Jurkat, Clone E6-1 (cell line): ENCODE measurements around the gene MRTFA.
"Not testable (repeated sequence)": the region's sequence is repeated elsewhere in the genome, so short reads cannot be mapped to it uniquely, and the experiment has no call there.

ENCODE experiments used
- DNase-seq: peaks from one replicate; pipeline ENCODE4 v3.0.0-alpha.2; 2011; ENCODE audit warnings: low read depth, low spot score
- H3K4me3 ChIP-seq: 2 replicates; pipeline ENCODE4 v1.5.1; 2011; ENCODE audit warnings: mild to moderate bottlenecking, low read length, control low read depth, moderate library complexity

MRTFA gene

DNA sequence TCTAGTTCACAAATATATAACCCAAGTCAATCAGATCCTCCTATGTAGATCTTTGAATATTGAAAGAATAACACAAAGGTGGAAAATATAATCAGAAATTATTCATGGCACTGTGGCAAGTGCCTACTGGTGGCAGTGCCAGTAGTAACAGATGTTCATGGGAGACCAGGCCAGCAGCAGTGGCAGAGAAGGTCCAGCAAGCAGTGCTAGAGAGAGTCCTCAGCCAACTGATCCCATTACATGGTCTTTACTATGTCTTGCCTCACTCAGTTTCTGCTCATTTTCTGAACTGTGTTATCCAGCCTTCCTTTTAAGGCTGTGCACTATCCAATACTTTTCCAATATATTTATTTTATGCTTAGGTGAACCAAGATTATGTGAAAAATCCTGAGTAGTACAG is 124.9 kb downstream of the MRTFA start:
- no peak for DNase-seq
- no peak overlapping the region for H3K4me3 ChIP-seq

DNA sequence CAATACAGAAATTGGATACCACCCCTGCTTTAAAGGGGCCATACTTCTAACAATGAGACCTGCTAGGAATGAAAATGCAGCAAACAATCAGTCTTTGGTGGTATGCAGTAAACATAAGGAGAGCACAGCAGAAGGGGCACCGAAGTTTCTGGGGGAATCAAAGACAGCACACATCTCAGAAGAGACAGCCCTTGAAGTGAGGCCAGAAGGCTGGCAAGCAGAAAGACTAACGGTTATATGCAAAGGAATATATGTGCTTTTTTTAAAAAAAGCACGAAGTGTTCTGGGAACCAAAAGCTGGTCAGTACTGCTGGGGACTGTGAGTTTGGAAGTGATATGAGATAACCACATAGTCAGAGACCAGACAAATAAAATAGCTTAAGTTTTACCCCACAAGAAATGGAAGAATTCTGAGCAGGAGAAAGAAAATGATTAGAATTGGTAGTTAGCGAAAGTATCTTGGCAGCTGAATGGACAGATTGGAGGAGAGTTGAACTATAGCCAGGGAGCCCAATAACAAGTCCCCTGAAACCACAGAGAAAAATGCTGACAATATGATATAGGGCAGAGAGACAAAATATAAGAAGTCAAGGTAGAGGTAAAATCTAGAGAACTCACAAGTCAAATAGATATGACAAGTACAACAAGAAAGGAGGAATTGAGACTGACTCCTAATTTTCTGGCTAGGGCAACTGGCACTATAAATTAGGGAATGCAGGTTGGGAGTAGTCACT is 125.7 kb downstream of the MRTFA start:
- no peak overlapping the region for H3K4me3 ChIP-seq
- DNase-seq = no peak

DNA sequence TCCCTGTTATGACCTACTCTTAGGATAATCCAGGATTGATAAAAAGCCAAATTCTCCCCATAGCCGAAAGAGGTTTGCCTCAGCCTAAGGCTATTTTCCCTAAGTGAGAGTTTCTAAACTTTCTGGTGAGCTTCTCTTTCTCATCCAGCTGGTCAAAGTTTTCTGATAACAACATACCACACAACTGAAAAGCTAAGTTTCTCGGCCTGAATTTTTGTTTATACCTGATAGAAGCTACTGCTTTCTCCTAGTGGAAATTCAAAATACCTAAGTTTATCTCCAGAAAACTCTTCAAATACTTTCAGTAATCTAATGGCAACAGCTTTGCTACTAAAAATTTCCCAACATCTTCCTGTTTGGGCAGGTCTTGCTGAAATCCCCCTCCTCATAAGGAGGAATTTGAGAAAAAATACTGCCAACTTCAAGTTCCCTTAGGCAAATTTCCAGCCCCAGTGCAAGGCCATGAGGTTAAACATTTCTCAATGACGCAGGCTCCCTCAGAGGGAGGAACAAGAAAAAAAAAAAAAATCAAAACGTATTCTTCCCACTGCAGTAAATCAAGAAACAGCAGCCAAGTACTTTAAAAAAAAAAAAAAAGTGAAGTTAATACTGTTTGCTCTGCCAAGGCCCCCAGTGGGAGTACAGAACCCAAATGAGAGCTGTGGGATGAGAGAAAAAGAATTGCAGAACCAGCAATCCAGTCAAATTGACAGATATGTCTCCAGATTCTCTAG is 127.0 kb downstream of the MRTFA start:
- H3K4me3 ChIP-seq = no peak overlapping the region
- DNase-seq = no peak

DNA sequence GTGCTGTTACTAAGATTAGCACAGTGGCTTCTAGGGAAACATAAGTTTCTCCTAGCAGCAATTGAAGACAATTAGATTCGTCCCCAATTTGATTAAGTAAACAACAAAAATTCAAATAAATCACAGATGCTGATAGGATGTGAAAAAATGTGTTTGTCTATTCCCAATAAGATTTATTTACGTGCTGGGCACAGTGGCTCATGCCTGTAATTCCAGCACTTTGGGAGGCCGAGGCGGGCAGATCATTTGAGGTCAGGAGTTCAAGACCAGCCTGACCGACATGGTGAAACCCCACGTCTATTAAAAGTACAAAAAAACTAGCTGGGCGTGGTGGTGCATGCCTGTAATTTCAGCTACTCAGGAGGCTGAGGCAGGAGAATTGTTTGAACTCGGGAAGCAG is 128.5 kb downstream of the MRTFA start:
- not testable (repeated sequence) for DNase-seq

DNA sequence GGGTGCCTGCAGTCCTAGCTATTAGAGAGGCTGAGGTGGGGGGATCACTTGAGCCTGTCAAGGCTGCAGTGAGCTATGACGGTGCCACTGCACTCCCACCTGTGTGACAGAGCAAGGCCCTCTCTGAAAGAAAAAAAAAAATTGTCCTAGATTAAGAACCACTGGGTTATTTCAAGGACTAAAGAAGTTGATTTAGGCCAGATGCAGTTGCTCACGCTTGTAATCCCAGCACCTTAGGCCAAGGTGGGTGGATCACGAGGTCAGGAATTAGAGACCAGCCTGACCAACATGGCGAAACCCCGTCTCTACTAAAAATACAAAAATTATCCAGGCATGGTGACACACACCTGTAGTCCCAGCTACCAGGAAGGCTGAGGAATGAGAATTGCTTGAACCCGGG is 129.0 kb downstream of the MRTFA start:
- DNase-seq = no peak
- H3K4me3 ChIP-seq = no peak overlapping the region

More for the DNA sequence above, 128.5 kb downstream of the MRTFA start:
- H3K4me3 ChIP-seq = not testable (repeated sequence)

DNA sequence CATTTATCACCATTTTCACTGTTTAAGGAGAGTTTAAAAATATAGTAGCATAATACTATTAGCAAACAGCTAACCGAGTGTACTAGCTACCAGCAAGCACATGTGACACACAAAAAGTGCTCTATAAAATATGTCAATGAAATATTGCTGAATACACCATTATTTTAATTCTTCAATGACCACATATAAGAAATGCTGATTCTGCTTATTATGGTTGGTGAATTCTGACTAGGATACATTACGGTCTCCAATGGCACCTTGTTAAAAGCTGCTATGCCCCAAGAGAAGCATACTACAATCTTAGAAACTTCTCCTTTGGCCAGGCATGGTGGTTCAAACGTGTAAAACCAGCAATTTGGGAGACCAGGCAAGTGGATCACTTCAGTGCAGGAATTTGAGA is 129.8 kb downstream of the MRTFA start:
- no peak for DNase-seq
- H3K4me3 ChIP-seq = no peak overlapping the region

DNA sequence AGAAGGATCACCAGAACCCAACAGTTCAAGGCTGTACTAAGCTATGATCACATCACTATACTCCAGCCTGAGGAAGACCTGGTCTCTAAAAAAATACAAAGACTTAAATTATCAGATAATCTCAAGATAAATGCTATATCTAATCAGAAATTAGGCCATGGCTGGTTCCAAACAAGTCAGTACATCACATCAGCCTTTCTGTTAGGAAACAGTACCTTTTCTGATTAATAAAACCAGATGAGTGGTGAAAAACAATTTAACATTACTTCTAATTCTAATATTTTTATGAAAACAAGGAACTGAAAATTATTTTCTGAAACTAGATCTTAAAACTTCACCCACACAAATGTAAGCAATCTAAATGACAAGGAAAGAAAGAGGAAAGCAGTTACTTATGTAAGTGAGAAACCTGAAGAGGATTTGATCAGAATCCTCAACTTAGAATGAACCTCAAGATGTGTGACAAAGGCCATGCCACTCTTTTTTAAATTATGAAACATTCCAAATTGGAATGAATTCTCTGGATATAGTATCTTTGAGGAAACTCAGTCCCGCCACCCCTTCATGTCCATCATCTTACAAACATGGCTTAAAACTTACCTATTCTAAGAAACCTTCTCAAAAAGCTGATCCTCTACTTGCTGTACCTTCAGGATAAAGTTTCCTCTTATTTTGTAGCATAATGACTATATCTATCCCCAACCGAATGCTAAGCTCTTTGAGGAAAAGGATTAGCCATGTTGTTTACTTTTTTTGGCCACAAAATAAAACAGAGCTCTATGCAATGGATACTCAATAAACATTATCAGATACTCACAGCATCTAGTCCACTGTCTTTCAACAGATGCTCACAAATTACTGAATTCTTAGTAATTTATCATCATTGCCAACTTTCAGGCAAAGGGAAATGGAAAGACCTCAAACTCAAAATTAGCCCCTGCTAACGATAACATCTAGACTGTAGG is 132.0 kb downstream of the MRTFA start:
- no peak for DNase-seq
- H3K4me3 ChIP-seq = no peak overlapping the region

DNA sequence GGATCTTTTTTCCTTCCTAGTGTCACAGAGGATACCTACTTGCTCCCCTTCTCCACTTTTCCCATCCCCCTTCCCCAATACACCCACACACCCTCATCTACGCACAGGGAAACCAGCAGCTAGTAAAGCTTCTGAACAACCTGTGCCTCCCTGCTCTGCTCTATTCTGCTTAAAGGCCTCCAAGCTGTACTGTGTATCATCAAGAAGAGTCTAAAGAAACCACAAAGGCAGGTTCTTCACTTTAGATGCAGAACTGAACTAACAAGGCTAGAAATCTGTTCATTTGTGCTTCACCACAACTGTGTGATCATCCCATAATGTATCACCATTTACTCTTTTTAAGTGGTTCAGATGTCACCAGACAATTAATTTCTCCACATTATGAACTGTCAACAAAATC is 133.6 kb downstream of the MRTFA start:
- H3K4me3 ChIP-seq = no peak overlapping the region
- peak; percentile 19 for DNase-seq

DNA sequence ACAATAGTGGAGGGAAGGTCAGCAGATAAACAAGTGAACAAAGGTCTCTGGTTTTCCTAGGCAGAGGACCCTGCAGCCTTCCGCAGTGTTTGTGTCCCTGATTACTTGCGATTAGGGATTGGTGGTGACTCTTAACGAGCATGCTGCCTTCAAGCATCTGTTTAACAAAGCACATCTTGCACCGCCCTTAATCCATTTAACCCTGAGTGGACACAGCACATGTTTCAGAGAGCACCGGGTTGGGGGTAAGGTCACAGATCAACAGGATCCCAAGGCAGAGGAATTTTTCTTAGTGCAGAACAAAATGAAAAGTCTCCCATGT is 136.1 kb downstream of the MRTFA start:
- DNase-seq = not testable (repeated sequence)

DNA sequence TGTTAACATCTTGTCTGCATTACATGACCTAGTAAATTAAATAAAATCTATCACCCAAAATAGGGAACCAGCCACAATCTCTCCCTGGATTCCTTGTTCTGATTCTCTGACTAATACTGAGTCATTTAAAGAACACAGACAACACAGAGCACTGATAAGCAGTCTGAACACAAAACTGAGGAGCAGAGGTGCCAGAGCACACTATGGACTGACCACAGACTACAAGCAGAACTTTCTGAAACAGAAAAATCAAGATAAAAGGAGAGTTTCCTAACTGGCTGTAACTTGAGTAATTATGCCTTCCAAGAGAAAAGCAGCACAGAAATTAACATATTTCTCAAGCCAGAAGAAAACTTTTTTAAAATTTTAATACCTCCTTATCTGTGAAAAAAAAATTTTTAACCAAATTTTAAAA is 137.3 kb downstream of the MRTFA start:
- no peak for DNase-seq
- H3K4me3 ChIP-seq = no peak overlapping the region

More for the DNA sequence above, 136.1 kb downstream of the MRTFA start:
- H3K4me3 ChIP-seq = not testable (repeated sequence)

DNA sequence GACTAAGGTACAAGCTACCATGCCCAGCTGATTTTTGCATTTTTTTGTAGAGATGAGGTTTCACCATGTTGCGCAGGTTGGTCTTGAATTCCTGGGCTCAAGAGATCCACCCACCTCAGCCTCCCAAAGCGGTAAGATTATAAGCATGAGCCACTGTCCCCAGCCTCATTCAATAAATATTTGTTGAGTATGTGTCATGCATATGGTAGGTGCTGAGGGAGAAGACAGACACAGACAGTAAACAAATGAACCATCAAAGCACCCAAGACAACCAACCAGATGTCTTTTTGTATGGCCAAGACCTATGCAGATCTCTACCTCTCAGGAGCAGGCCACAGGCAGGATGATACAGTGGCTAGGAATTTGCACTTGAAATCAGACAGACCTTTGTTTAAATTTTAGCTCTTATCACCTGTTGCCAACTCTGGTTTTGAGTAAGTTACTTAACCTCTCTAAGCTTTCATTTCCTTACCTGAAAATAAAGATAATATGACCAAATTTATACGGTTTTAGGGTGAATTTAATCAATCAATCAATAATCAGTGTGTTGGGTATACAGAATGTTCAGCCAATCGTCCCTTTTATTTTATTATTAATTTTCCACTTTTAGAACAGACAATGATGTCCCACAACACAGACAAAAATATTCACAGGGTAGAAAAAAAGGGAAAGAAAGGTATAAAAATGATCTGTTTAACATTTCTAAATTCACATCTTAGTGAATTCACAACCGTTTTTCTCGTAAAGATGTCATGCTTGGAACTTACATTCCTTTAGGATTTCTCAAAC is 137.9 kb downstream of the MRTFA start:
- no peak for DNase-seq
- H3K4me3 ChIP-seq = no peak overlapping the region

DNA sequence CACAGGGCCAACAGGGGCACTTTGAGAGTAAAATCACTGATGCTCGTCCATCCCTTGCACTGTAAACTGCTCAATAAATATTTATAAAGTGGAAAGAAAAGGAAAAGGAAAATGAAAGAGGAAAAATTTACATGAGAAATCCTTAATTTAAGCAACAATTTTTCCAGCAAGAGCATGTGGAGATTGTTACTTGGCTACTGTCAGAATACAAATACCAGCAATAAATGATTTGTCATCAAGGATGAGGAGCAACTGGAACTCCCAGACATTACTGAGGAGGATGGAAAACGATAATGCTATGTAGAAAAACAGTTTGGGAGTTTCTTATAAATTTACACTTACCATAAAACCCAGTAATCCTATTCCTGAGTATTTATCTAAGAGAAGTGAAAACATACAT is 143.1 kb downstream of the MRTFA start:
- H3K4me3 ChIP-seq = no peak overlapping the region
- DNase-seq = no peak

DNA sequence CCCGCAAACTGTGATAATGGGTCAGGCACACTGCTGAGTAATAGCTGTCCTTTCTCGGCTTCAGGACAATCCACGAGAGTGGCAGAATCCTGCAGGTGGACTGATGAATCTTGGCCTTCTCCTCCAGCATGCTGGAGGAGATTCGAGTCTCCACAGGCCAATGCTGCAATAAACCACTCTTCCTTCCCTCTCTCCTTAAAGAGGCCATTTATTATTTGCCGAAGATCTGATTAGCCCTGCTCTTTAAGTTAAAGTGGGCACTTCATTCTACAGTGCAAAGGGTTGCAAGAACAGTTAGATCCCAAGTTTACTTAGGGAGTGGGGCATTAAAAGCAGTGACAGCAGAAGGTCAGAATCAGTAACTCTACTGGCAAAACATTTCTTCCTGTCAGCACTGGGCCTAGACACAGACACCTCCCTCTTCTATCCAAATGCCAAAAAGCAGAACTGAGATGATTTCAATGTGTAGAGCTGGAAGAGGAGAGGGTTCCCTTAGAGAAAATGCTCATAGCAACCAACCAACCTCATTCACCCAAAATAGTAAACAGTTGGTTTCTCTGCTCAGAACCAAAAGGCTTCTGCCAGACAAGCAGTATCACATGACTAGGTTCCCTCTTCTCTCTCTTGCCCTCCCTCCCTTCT is 144.4 kb downstream of the MRTFA start:
- no peak for DNase-seq
- no peak overlapping the region for H3K4me3 ChIP-seq

DNA sequence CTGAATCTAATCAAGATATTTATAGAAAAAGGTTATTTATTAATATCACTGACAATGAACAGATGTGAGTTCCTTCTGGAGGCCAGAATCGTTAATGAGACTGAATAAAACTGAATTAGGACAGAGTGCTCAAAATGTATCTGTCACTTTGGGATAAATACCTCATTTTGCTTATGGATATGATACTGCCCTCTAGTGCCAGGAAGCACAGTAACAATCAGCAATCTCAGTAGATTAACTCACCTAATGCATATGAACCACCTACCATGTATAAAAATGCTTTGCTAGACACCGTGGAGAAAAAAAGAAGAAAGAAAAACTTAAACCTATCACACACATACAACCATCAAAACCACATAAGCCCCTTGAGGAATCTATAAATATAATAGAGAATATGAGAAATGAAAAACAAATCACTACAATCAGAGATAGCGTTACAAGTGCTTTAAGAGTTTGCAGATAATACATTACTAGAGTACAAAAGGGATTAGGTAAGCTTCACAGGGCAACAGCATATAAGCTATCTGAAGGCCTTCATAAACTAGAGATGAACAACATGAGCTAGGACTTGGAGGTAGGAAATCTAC is 148.8 kb downstream of the MRTFA start:
- peak; percentile 36 for DNase-seq
- H3K4me3 ChIP-seq = no peak overlapping the region

DNA sequence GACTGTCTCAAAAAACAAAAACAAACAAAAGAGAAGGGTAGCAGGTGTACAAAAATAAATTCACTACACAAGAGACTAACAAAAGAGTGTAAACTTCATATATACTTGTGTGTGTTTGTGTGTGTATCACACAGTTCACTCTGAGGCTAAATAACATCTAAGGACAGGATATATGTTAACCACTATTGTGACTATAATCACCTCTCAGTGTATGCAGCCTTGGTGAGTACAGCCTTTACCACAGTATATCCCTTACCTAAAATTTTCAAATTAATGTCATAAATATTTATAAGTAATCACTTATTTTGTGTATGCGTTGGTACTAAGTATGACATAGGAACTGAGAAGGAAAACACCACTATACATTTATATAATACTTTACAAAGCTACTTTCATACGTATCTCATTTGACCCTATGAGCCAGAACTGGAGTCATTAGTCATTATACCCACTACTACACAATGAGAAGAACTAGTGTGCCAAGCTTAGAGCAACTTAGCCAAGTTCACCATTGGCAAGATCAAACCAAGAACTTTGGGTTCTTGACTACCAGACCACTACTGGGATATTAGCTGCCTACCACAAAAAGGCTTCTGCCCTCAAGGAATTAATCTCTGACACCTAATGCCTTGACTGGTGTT is 149.4 kb downstream of the MRTFA start:
- H3K4me3 ChIP-seq = no peak overlapping the region
- DNase-seq = no peak

DNA sequence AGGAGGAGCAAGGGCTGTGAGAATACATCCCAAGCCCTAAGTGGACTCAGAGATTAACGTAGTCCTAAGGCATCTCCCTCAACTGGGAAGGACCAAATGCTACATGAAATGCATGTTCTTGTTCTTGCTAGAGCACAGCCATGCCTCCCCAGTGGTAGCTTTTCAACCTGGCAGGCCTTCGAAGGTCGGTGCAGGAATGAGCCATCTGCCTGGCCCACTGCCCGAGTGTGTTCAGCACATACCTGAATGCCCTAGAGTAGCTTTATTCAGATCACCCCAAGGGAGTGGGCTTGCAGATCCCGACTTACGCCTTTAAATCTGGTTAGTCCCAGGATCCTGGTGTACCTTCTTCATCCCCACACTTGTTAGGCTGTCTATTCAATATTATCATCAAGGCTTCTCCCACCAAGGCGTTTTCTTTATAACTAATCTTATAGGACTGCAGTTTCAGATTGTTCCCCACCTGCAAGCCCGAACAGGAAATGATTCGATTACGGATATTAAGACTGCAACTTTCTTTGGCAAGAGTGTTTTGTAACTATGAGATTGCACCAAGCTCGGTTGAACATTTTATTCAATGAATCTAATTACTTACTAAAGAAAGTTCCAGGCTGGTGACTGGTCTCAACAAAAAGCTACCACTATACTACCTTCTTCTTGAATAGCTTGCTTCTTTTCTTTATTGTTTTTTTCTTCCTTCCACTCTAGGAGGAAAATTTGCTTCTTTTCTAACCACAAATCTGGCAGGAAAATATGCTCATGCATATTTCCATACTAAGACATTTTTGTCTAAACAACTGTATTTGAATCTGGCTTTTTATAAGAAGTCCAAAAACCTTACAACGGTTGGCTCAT is 150.5 kb downstream of the MRTFA start:
- H3K4me3 ChIP-seq = no peak overlapping the region
- DNase-seq = no peak
